ENCODE data around the gene DCHS2.

The DCHS2 gene

DNA sequence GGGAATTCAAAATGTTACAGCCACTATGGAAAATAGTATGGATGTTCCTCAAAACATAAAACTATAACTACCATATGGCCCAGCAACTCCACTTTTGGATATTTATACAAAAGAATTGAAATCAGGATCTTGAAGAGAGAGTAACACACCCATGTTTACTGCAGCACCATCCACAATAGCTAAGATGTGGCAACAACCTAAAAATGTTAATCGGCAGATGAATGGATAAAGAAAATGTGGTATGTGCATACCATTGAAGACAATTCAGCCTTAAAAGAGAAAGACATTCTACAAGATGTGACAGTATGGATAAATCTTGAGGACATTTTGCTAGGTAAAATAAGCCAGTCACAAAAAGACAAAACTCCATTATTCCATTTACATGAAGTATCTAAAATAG is 171.9 kb downstream of the DCHS2 start:
- no peak for DNase-seq (ENCODE audit: low spot score)

DNA sequence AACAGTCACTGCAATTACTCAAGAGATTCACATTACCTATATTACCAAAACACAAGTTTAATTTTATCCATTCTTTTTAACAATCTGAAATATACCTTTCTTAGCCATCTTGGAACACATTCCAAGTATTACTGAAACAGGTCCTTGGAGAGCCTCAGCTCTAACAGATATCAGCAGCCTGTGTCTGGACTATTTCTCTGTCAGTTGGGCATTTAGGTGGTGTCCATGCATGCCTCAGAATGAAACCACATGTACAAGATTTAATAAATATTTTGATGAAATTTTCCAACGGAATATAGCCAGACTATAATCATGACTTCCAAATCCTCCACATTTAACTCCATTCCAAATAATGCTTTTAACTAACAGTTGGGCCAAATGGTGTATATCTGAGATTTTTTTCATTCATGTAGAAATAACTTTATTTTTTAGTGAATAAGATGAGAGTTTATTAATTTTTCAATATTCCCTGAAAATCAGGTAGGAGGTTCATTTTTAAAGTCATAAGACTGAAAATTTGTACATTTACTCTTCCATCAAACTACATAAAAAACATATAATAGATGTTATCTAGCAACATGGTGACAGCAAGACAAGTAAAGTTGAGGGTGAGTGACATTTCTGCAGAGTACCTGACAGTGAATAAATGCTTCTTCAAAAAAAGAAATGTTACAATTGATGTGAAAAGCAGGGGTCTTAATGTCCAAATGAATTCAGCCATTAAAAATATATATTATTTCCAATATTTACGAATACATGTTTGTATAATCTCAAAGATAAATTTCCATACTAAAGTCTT is 174.2 kb downstream of the DCHS2 start:
- DNase-seq (ENCODE audit: low spot score): no peak

GRCh38 chr4:154315741-154316140 is 175.9 kb downstream of the DCHS2 start:
- no peak for DNase-seq (ENCODE audit: low spot score)

DNA sequence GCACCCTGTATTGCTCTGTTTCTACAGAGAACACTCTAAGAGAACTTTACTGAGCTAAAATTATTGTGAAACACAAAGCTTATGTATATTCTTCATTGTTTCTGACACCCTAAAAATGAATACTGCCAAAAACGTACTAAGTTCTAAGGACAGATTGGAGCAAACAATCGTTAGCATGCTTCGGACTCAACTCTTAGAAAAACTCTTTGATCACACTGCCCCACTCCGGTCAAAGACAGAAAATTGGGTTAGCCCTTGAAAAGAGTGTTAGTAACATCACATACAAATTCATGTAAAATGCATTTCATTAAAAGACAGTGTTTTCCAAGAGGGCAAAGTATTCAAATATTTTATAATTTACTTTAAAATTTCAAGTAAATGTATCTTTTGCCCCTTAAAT is 177.4 kb downstream of the DCHS2 start:
- peak; percentile 9 for DNase-seq (ENCODE audit: low spot score)

GRCh38 chr4:154313004-154313585 is 178.5 kb downstream of the DCHS2 start:
- no peak for DNase-seq (ENCODE audit: low spot score)

- DNase-seq (ENCODE audit: low spot score): no peak
These were observed 179.4 kb downstream of the DCHS2 start for GRCh38 chr4:154312246-154312645.

GRCh38 chr4:154310578-154310977 is 181.0 kb downstream of the DCHS2 start:
- no peak for DNase-seq (ENCODE audit: low spot score)

GRCh38 chr4:154308207-154308606 is 183.4 kb downstream of the DCHS2 start:
- DNase-seq (ENCODE audit: low spot score): no peak

GRCh38 chr4:154307451-154307850 is 184.1 kb downstream of the DCHS2 start:
- DNase-seq (ENCODE audit: low spot score): no peak

- DNase-seq (ENCODE audit: low spot score): no peak
These were observed 186.0 kb downstream of the DCHS2 start for GRCh38 chr4:154305616-154306015.

GRCh38 chr4:154304679-154305078 is 186.9 kb downstream of the DCHS2 start:
- DNase-seq (ENCODE audit: low spot score): no peak

GRCh38 chr4:154294652-154295350 is 196.8 kb downstream of the DCHS2 start:
- DNase-seq (ENCODE audit: low spot score): no peak

- DNase-seq (ENCODE audit: low spot score): no peak
These were observed 198.2 kb downstream of the DCHS2 start for GRCh38 chr4:154293427-154293826.

GRCh38 chr4:154292589-154292988 is 199.0 kb downstream of the DCHS2 start:
- no peak for DNase-seq (ENCODE audit: low spot score)

DNA sequence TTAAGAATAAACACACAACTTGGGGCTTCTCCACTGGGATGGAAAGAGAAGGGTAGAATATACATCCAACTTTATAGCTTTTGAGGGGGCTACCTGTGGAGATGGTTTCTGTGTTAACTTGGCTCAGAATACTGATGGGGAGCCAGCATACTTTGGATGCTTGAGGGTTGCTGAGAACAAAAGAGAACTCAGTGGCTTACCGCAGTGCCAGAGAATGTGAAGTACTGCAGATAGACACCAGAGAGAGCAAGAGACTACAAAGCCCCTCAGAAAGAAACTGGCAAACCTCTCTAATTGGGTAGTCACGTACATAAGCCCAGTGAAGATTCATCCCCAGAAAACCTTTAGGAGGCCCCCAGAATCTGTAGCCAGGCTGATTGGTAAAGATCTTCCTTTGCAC is 214.4 kb downstream of the DCHS2 start:
- DNase-seq (ENCODE audit: low spot score): no peak

- DNase-seq (ENCODE audit: low spot score): no peak
These were observed 215.1 kb downstream of the DCHS2 start for GRCh38 chr4:154276496-154276895.

GRCh38 chr4:154254999-154255398 is 236.6 kb downstream of the DCHS2 start:
- DNase-seq (ENCODE audit: low spot score): no peak

- DNase-seq (ENCODE audit: low spot score): no peak
These were observed 257.0 kb downstream of the DCHS2 start for GRCh38 chr4:154234576-154234975.

GRCh38 chr4:154231806-154232478 is 259.7 kb downstream of the DCHS2 start:
- DNase-seq (ENCODE audit: low spot score): no peak

DNA sequence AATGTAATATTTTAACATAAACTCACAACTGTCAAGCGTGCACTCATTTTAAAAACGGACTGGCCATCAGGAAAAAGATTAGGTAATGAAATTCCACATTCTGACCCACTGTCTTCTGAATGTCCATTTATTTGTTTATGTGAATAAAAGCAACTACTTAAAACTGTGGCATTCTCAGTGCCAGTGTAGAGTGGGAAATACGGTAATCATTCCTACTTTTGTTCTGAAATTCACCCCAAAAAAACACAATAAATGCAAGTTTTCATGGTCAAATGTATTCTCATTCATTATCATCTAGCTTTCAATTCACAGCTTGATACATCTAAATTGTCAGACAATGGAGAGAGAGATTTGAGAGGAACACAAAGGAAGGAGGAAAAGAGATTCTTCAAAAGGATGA is 260.9 kb downstream of the DCHS2 start:
- DNase-seq (ENCODE audit: low spot score): no peak

DNA sequence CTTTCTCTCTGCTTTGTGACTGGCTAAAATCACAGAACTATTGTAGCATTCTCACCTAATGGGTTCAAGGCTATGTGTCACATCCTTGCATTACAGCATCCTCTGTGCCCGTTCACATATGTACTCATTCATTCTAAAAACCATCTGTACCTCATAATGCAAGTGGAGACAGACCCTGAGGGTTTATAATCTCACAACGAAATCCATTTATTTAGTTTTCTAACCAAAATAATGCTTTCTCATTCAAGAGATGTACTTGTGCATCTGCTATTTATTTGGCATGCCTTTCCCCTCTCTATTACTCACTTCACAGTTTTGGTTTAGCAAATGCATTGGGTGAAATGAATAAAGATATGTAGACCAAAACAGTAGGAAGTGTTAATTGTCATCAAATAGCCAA is 261.5 kb downstream of the DCHS2 start:
- no peak for DNase-seq (ENCODE audit: low spot score)

DNA sequence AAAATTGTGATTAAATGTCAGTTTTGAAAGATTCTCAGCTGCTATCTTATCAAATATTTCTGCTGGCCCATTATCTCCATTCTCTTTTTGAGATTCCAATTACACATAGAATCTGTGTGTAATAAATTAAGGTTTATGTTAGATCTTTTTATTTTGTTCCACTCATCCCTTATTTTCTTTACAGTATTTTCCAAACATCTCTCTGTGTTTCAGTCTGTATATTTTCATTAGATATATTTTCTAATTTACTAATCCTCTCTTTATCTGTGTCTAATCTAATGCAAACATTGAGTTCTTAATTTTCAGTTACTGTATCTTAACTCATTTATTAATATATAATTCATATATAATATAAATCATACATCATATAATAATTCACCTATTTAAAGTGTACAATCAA is 268.7 kb downstream of the DCHS2 start:
- DNase-seq (ENCODE audit: low spot score): no peak

- no peak for DNase-seq (ENCODE audit: low spot score)
These were observed 273.5 kb downstream of the DCHS2 start for GRCh38 chr4:154218051-154218450.
